Neuron (in vitro differentiated cells): Measurements from ENCODE around the gene PDE6H.

Experiments
- H2AFZ ChIP-seq: one replicate; pipeline ENCODE4 v1.6.1; 2013; ENCODE audit warnings: low read depth, mild to moderate bottlenecking, inconsistent platforms, low read length, moderate library complexity
- H3K27me3 ChIP-seq: one replicate; pipeline ENCODE4 v1.6.1; 2013; ENCODE audit warnings: low read length; ENCODE audit not compliant: insufficient read depth
- H3K36me3 ChIP-seq: one replicate; pipeline ENCODE4 v1.6.1; 2013; ENCODE audit warnings: low read length; ENCODE audit not compliant: insufficient read depth
- H3K4me1 ChIP-seq: one replicate; pipeline ENCODE4 v1.6.1; 2013; ENCODE audit warnings: low read length; ENCODE audit not compliant: insufficient read depth
- H3K4me3 ChIP-seq: 2 replicates; pipeline ENCODE4 v1.5.1; 2013; ENCODE audit warnings: mild to moderate bottlenecking, low read length, moderate library complexity
- H3K9me3 ChIP-seq: one replicate; pipeline ENCODE4 v1.6.1; 2013; ENCODE audit warnings: low read length

The PDE6H gene

DNA sequence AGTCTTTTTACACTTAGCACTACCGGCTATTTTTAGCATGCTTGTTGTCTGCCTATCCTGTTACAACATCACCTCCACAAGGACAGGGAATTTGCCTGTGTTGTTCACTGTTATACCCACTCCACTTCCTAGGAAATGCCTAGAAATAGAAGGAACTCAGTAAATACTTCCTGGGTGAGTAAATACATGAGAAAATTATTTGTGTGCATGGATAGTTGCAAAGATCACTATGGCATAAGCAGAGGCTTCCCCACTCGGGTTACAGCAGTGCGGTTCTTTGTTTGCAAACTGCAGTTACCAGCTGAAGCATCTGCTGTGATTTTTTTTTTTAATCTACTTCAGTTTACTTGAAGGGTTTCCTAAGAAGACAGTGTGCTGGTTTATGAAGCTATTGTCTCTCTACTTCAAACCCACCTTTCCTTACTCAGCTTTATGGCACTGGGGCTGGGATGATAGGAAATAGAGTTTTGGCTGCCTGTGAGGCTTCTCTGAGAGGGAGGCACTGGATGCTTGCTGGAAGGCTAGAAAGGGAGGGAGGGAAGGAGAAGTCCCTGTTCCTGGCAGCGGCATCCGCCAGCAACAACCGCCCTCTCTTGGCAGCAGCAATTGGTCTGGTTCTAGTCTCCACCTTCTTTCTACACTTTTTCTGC is 29.0 kb downstream of the PDE6H start:
- Histone ChIP-seq H2AFZ (peak overlapping the region; percentile 5), H3K36me3 (no peaks in the 10 kb centered on the region), H3K27me3 (peaks cover 6% of the 10 kb centered on the region), H3K4me1 (no peaks in the 10 kb centered on the region), H3K4me3 (no peak overlapping the region), H3K9me3 (no peaks in the 10 kb centered on the region)

DNA sequence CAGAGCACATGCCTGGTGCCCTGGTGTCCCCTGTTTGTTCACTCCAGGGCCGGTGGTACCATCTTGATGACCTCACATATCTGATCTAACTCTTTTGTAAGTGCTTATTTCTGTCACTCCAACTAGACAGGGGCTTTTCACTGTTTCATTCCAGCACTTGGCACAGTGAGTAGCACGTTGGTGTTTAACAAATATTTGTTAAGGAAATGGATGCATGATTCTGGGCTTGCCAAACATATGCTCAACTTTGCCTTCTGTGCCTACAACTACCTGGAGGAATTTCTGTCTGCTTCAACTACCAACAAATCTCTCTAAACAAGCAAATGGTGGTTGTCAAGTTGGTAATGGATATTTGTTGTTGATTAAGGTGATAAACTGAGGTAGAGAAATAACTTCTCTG is 31.6 kb downstream of the PDE6H start:
- Histone ChIP-seq H3K9me3 (no peaks in the 10 kb centered on the region), H3K4me1 (no peaks in the 10 kb centered on the region), H3K36me3 (no peaks in the 10 kb centered on the region), H3K4me3 (no peak overlapping the region), H2AFZ (no peak overlapping the region), H3K27me3 (peaks cover 6% of the 10 kb centered on the region)

DNA sequence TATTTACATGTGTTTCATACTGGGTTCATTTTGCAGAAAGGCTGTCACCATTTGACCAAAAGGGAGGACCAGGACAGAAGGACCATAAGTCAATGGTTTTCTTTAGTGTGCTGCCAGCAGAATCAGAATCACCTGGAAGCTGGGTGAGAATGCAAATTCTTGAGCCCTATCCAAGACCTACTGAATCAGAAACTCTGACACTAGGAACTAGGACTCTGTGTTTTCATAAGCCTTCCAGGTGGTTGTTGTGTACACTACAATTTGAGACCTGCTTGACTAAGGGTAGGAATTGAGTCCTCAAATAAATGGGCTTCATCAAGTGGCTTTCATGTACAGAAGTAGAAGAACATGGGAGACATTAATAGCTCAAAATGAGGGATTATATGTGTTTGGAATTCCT is 32.2 kb downstream of the PDE6H start:
- H3K9me3 ChIP-seq, result no peaks in the 10 kb centered on the region
- H3K36me3 ChIP-seq, result no peaks in the 10 kb centered on the region
- peaks cover 6% of the 10 kb centered on the region for H3K27me3 ChIP-seq
- H3K4me1 ChIP-seq, result no peaks in the 10 kb centered on the region
- H2AFZ ChIP-seq, result no peak overlapping the region
- H3K4me3 ChIP-seq, result no peak overlapping the region

DNA sequence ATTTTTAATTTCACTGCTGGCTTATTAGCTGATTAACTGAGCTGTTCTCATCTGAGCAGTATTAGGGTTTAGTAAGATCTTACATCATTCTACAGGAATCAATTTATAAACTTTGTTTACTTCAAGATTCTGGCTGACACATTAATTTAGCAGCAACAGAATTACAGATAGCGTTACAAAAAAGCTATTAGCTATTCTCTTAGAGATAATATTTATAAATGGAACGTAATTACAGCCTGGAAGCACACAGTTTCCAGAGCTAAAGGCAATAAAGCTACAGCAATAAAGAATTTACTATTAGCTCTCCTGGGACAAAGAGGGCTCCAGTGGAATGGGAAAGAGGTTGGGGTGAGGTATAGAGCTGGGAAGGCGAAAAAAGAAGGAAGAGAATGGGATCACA is 34.7 kb downstream of the PDE6H start:
- Histone ChIP-seq H3K4me3 (no peak overlapping the region), H3K27me3 (no peaks in the 10 kb centered on the region), H3K36me3 (no peaks in the 10 kb centered on the region), H3K9me3 (no peaks in the 10 kb centered on the region), H3K4me1 (no peaks in the 10 kb centered on the region), H2AFZ (no peak overlapping the region)

GRCh38 chr12:15011162-15011561 is 38.3 kb downstream of the PDE6H start:
- no peaks in the 10 kb centered on the region for H3K27me3 ChIP-seq
- no peaks in the 10 kb centered on the region for H3K9me3 ChIP-seq
- no peak overlapping the region for H2AFZ ChIP-seq
- no peaks in the 10 kb centered on the region for H3K36me3 ChIP-seq
- H3K4me1 ChIP-seq, result no peaks in the 10 kb centered on the region
- H3K4me3 ChIP-seq, result no peak overlapping the region

DNA sequence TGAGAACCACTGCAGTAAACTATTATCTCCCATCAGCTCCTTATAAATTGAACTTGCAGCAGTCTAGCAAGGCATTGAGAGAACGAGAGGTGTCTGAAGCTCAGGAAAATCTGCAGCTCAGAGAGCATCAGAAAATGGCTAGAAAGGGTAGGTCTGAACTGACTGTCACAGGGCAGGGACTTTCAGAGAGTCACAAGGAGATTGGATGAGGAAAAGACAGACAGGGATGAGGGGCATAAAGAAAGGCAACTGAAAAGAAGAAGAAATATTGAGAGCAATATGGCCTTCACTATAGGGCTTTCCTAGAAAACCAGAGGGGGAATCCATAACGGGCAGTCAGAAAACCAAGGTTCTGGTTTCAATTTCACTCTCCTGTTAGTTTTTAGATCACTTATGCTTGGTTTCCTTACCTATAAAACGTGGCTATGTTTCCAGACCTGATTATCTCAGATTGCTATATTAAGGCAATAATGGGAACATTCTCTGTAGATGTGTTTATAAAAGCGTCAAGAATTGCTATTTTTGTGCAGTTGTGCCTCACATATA is 40.9 kb downstream of the PDE6H start:
- Histone ChIP-seq H3K4me1 (no peaks in the 10 kb centered on the region), H3K27me3 (no peaks in the 10 kb centered on the region), H2AFZ (no peak overlapping the region), H3K4me3 (no peak overlapping the region), H3K36me3 (no peaks in the 10 kb centered on the region), H3K9me3 (no peaks in the 10 kb centered on the region)

DNA sequence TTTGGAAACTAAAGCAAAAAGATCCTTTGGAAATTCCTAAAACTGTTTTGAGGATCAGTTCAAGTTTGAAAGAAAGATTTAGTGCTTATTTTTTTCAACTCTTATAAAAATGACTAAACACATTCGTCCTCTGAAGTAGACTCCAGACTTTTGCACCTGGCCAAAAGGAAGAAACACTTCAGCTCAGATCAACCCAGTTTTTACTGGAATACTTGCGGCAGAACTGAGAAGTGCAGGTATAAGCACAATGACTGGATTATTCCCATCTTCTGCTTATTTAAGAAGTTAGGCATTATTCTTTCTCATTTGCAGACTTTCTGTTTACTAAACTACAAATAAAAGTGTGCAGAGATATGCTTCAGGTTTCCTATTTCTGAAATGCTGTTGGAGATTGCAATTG is 41.9 kb downstream of the PDE6H start:
- H3K9me3 ChIP-seq, result no peaks in the 10 kb centered on the region

DNA sequence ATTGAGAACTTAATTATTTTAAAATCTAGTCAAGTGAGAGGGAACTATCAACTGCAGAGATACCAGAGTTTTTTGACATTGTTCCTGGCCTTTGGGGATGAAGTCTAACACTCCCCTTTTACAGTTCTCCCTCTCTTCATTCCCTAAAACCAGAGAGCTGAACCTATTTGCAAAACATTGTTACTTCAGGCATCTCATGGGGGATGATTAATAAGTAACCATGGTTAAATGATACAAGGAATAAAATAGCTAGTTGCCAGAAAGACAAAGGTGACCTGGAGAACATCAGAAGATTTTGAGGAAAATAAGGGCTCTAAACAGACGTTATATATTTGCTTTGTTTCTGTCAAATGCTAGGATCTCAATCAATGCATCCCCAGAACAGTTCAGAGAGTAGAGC is 42.3 kb downstream of the PDE6H start:
- H2AFZ ChIP-seq, result no peak overlapping the region
- H3K36me3 ChIP-seq, result no peaks in the 10 kb centered on the region
- H3K27me3 ChIP-seq, result no peaks in the 10 kb centered on the region
- H3K9me3 ChIP-seq, result no peaks in the 10 kb centered on the region
- H3K4me3 ChIP-seq, result no peak overlapping the region
- no peaks in the 10 kb centered on the region for H3K4me1 ChIP-seq

More for the DNA sequence above, 41.9 kb downstream of the PDE6H start:
- Histone ChIP-seq H3K4me1 (no peaks in the 10 kb centered on the region), H3K36me3 (no peaks in the 10 kb centered on the region), H2AFZ (no peak overlapping the region), H3K4me3 (no peak overlapping the region), H3K27me3 (no peaks in the 10 kb centered on the region)

- no peaks in the 10 kb centered on the region for H3K9me3 ChIP-seq
Observed at GRCh38 chr12:15020156-15020555, 47.3 kb downstream of the PDE6H start.

More at GRCh38 chr12:15020156-15020555, 47.3 kb downstream of the PDE6H start:
- no peaks in the 10 kb centered on the region for H3K36me3 ChIP-seq
- no peak overlapping the region for H2AFZ ChIP-seq
- H3K4me3 ChIP-seq, result no peak overlapping the region
- no peaks in the 10 kb centered on the region for H3K4me1 ChIP-seq
- no peaks in the 10 kb centered on the region for H3K27me3 ChIP-seq
